OCI-LY7 (cell line): ENCODE results near the gene HRK. TPM values are rescaled to one million over a fixed set of nuclear protein-coding genes. Genes with fewer than 3 reads are reported as not detected.

Experiments
- BruUV-seq: library from RNA; stranded (reverse); fragments of 400-500 nt; replicated peaks from 2 replicates; lab custom pipeline; 2021; lab: Mats Ljungman, UMichigan
- CTCF ChIA-PET: fragments of 300-600 bp; sonication (Branson Sonifier 250); formaldehyde crosslinking; loops from one replicate; lab custom pipeline; 2022; ENCODE audit warnings: antibody characterized with exemption; ENCODE audit not compliant: unreplicated experiment; lab: Charles Lee
- POLR2A ChIA-PET: fragments of 300-600 bp; sonication (Branson Sonifier 250); formaldehyde crosslinking; loops from one replicate; lab custom pipeline; 2022; ENCODE audit warnings: antibody characterized with exemption; lab: Charles Lee
- DNase-seq: peaks from one replicate; pipeline ENCODE4 v3.0.0-alpha.2; 2015; ENCODE audit warnings: low spot score
- H2AFZ ChIP-seq: fragments of 200-600 bp; sonication (generic), shearing (Covaris generic); 2 replicates; pipeline ENCODE4 v1.6.1; 2014; ENCODE audit warnings: mild to moderate bottlenecking, antibody characterized with exemption, low read length, moderate library complexity
- H3K27ac ChIP-seq: fragments of 200-600 bp; sonication (generic); 2 replicates; pipeline ENCODE4 v1.5.1; 2014; ENCODE audit warnings: mixed run types, low read depth, mild to moderate bottlenecking, moderate library complexity, low read length, inconsistent platforms; ENCODE audit not compliant: poor library complexity, severe bottlenecking
- H3K36me3 ChIP-seq: fragments of 200-600 bp; sonication (generic); 2 replicates; pipeline ENCODE4 v1.6.1; 2014; ENCODE audit warnings: mild to moderate bottlenecking, antibody characterized with exemption, low read length, moderate library complexity, mixed read lengths; ENCODE audit not compliant: insufficient read depth
- H3K4me1 ChIP-seq: fragments of 200-600 bp; sonication (generic); 2 replicates; pipeline ENCODE4 v1.5.1; 2014; ENCODE audit warnings: mild to moderate bottlenecking, low read length; ENCODE audit not compliant: insufficient read depth, poor library complexity, severe bottlenecking
- H3K4me2 ChIP-seq: fragments of 200-600 bp; sonication (generic); 2 replicates; pipeline ENCODE4 v1.6.1; 2014; ENCODE audit warnings: mild to moderate bottlenecking, low read length
- H3K4me3 ChIP-seq: fragments of 200-600 bp; sonication (generic); 2 replicates; pipeline ENCODE4 v1.5.1; 2014; ENCODE audit warnings: mild to moderate bottlenecking, low read depth, low read length; ENCODE audit not compliant: poor library complexity, severe bottlenecking
- H3K79me2 ChIP-seq: fragments of 200-600 bp; sonication (generic); 2 replicates; pipeline ENCODE4 v1.6.1; 2016; ENCODE audit warnings: low read depth, mild to moderate bottlenecking, low read length, moderate library complexity, mixed read lengths; ENCODE audit not compliant: insufficient read depth
- H3K9me2 ChIP-seq: fragments of 200-600 bp; sonication (generic); 2 replicates; pipeline ENCODE4 v1.6.1; 2016; ENCODE audit warnings: mild to moderate bottlenecking, low read length, mixed read lengths; ENCODE audit not compliant: insufficient read depth
- H3K9me3 ChIP-seq: fragments of 200-600 bp; sonication (generic); 2 replicates; pipeline ENCODE4 v1.6.1; 2014; ENCODE audit warnings: mild to moderate bottlenecking, mixed run types, low read length, mixed read lengths
- H4K20me1 ChIP-seq: fragments of 200-600 bp; sonication (generic); 2 replicates; pipeline ENCODE4 v1.6.1; 2014; ENCODE audit warnings: mild to moderate bottlenecking, antibody characterized with exemption, low read length, moderate library complexity, mixed read lengths; ENCODE audit not compliant: insufficient read depth
- CTCF ChIP-seq: fragments of 200-600 bp; sonication (generic); conservative IDR thresholded peaks from 2 replicates; pipeline ENCODE4 v1.5.1; 2014; ENCODE audit warnings: mild to moderate bottlenecking, antibody characterized with exemption, low read length, moderate library complexity, mixed read lengths
- EZH2phosphoT487 ChIP-seq: fragments of 200-600 bp; sonication (generic); IDR thresholded peaks from 2 replicates; pipeline ENCODE4 v1.6.1; 2018; ENCODE audit warnings: low read depth, borderline replicate concordance, mild to moderate bottlenecking, mixed run types, antibody characterized with exemption, low read length, moderate library complexity, mixed read lengths
- intact Hi-C: fragments of 100-400 bp; cut with micrococcal nuclease; formaldehyde crosslinking; loops from one replicate; pipeline ENCODE4 v1.10.0; 2022; ENCODE audit not compliant: unreplicated experiment
- total RNA-seq, 2 experiments: library from RNA; depleted of rRNA in 1 of 2; stranded (reverse); fragments of >200 nt in 1 of 2; shearing (Covaris generic) in 1 of 2; gene quantifications; 2 replicates each; pipeline ENCODE4 v1.2.3, GENCODE V29; 2014 to 2022

HRK gene
- total RNA-seq, 2 experiments from 2014 or later, result 16.5 to 17.8 TPM

GRCh38 chr12:116916714-116917114 lies 35.5 kb upstream of the HRK start:
- H3K4me2 ChIP-seq, result no peak overlapping the region
- ChIA-PET CTCF (interaction anchor here (0.6 kb wide), 1 partner anchor 188 kb away, joined by 4 read pairs; no protein-coding TSS in a partner anchor), POLR2A (interaction anchor here (1.1 kb wide), 1 partner anchor 207 kb away, joined by 5 read pairs; no protein-coding TSS in a partner anchor)
- 0 out of 2 replicates have a peak, but pooled peaks have one; percentile 26 for TF ChIP-seq CTCF
- TF ChIP-seq EZH2phosphoT487, result no peak
- peaks cover 25% of the 10 kb centered on the region for H3K4me1 ChIP-seq
- H3K36me3 ChIP-seq, result peaks cover 28% of the 10 kb centered on the region
- H3K9me2 ChIP-seq, result no peaks in the 10 kb centered on the region
- H3K79me2 ChIP-seq, result peaks cover 10% of the 10 kb centered on the region
- peak; percentile 32 for DNase-seq
- no peaks in the 10 kb centered on the region; the same call in 1 of the 2 replicates for H4K20me1 ChIP-seq
- no peak overlapping the region for H3K27ac ChIP-seq
- intact Hi-C loops, result no loop called here
- no peak overlapping the region for H3K4me3 ChIP-seq
- BruUV-seq, result no TSS peak
- H2AFZ ChIP-seq, result no peak overlapping the region
- H3K9me3 ChIP-seq, result no peaks in the 10 kb centered on the region

- H4K20me1 ChIP-seq, result no peaks in the 10 kb centered on the region; the same call in 1 of the 2 replicates
- no peaks in the 10 kb centered on the region for H3K9me3 ChIP-seq
- H3K36me3 ChIP-seq, result peaks cover 28% of the 10 kb centered on the region
- intact Hi-C loops, result no loop called here
- TF ChIP-seq CTCF, result no peak
- no peak for TF ChIP-seq EZH2phosphoT487
- H3K4me3 ChIP-seq, result no peak overlapping the region
- peaks cover 14% of the 10 kb centered on the region for H3K79me2 ChIP-seq
- H3K27ac ChIP-seq, result no peak overlapping the region
- no peak overlapping the region for H3K4me2 ChIP-seq
- DNase-seq, result no peak
- H3K4me1 ChIP-seq, result peaks cover 23% of the 10 kb centered on the region
- no peak overlapping the region for H2AFZ ChIP-seq
- no peaks in the 10 kb centered on the region for H3K9me2 ChIP-seq
- BruUV-seq, result no TSS peak
- ChIA-PET CTCF (interaction anchor here (0.6 kb wide), 1 partner anchor 188 kb away, joined by 4 read pairs; no protein-coding TSS in a partner anchor), POLR2A (interaction anchor here (1.1 kb wide), 1 partner anchor 207 kb away, joined by 5 read pairs; no protein-coding TSS in a partner anchor)
Measured at GRCh38 chr12:116916122-116916521, 34.9 kb upstream of the HRK start.

- intact Hi-C loops, result no loop called here
- BruUV-seq, result no TSS peak
Measured at GRCh38 chr12:116915326-116915725, 34.1 kb upstream of the HRK start.

More at GRCh38 chr12:116915326-116915725, 34.1 kb upstream of the HRK start:
- Histone ChIP-seq H2AFZ (no peak overlapping the region), H3K4me2 (no peak overlapping the region), H3K79me2 (peaks cover 17% of the 10 kb centered on the region), H3K9me2 (no peaks in the 10 kb centered on the region), H3K27ac (no peak overlapping the region), H3K9me3 (no peaks in the 10 kb centered on the region), H4K20me1 (no peaks in the 10 kb centered on the region; the same call in 1 of the 2 replicates), H3K36me3 (peaks cover 28% of the 10 kb centered on the region), H3K4me3 (no peak overlapping the region), H3K4me1 (peaks cover 18% of the 10 kb centered on the region)
- ChIA-PET CTCF (no interaction called here), POLR2A (interaction anchor here (0.6 kb wide), 1 partner anchor 16 kb away, joined by 3 read pairs; no protein-coding TSS in a partner anchor)
- no peak for TF ChIP-seq CTCF
- no peak for DNase-seq
